ENCODE measurements around the gene USF2.

DNA sequence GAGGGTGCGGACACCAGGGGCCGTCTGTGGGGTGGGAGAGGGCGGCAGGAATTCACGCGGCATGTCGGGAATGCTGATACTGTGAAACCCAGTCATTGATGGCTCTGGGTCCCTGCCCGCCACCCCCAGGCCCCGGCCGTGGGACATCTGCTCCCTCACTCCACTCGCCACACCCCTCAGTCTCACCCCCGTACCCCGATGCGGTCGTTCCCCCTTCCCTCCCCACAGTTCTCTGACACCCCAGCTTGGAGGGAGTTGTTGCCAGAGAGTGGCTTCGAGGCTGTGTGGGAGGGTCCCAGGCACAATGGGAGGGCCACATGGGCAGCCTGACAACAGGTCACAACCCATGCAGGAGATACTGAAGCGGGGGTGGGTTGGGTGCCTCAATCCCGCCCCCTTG, 25.0 kb downstream of the USF2 start:
- TF ChIP-seq, protein P1, sequence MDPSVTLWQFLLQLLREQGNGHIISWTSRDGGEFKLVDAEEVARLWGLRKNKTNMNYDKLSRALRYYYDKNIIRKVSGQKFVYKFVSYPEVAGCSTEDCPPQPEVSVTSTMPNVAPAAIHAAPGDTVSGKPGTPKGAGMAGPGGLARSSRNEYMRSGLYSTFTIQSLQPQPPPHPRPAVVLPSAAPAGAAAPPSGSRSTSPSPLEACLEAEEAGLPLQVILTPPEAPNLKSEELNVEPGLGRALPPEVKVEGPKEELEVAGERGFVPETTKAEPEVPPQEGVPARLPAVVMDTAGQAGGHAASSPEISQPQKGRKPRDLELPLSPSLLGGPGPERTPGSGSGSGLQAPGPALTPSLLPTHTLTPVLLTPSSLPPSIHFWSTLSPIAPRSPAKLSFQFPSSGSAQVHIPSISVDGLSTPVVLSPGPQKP (IDR thresholded peaks at IDR 0.05; ENCODE audit: borderline replicate concordance, low read depth, low read length), result no peak
- TF ChIP-seq MXI1 (IDR thresholded peaks at IDR 0.05; ENCODE audit: borderline replicate concordance, low read depth, low read length) (no peak), POLR2A (IDR thresholded peaks at IDR 0.05; ENCODE audit: low read depth, low read length) (no peak), CEBPB (IDR thresholded peaks at IDR 0.05; ENCODE audit: low read depth, low read length) (no peak)
- TF ChIP-seq, protein P2, sequence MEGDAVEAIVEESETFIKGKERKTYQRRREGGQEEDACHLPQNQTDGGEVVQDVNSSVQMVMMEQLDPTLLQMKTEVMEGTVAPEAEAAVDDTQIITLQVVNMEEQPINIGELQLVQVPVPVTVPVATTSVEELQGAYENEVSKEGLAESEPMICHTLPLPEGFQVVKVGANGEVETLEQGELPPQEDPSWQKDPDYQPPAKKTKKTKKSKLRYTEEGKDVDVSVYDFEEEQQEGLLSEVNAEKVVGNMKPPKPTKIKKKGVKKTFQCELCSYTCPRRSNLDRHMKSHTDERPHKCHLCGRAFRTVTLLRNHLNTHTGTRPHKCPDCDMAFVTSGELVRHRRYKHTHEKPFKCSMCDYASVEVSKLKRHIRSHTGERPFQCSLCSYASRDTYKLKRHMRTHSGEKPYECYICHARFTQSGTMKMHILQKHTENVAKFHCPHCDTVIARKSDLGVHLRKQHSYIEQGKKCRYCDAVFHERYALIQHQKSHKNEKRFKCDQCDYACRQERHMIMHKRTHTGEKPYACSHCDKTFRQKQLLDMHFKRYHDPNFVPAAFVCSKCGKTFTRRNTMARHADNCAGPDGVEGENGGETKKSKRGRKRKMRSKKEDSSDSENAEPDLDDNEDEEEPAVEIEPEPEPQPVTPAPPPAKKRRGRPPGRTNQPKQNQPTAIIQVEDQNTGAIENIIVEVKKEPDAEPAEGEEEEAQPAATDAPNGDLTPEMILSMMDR (conservative IDR thresholded peaks at IDR 0.05; ENCODE audit: low read depth, low read length), result no peak

All from IMR-90 (cell line).